ENCODE data around the gene SNX6.

The SNX6 gene

GRCh38 chr14:34628681-34629135 lies 1.2 kb downstream of the SNX6 start:
- Histone ChIP-seq H3K27me3 (ENCODE audit: insufficient read depth, low read length, poor library complexity) (no peaks in the 10 kb centered on the region), H3K79me2 (ENCODE audit: insufficient read depth, low read length) (peaks cover 56% of the 10 kb centered on the region), H3K9me3 (ENCODE audit: insufficient read depth, low read length, severe bottlenecking) (no peaks in the 10 kb centered on the region), H2AFZ (ENCODE audit: low read depth, low read length) (no peak overlapping the region), H3K36me3 (ENCODE audit: insufficient read depth, low read length) (peaks cover 5% of the 10 kb centered on the region), H3K4me3 (ENCODE audit: low read depth in 1 of 2, low read length in 2 of 2) (peak overlapping the region; percentile 79 to 83; a peak in 3 of 4 replicates), H3K4me2 (ENCODE audit: insufficient read depth, low read length) (peak overlapping the region; percentile 94), H3K27ac (ENCODE audit: low read length) (peak overlapping the region; percentile 9; the same call in 1 of the 2 replicates), H3K4me1 (ENCODE audit: insufficient read depth, low read length) (peaks cover 26% of the 10 kb centered on the region), H3K9ac (ENCODE audit: low read depth, low read length) (peak overlapping the region; percentile 95), H4K20me1 (ENCODE audit: insufficient read depth, low read length) (no peaks in the 10 kb centered on the region; the same call in 1 of the 2 replicates)
- ATAC-seq (ENCODE audit: insufficient read depth, low read depth) (peak; percentile 46), DNase-seq (peak; percentile 62)
- no peak for TF ChIP-seq EZH2 (IDR thresholded peaks at IDR 0.05; ENCODE audit: borderline replicate concordance, low read depth, low read length, severe bottlenecking)
- no peak for TF ChIP-seq CTCF (IDR thresholded peaks at IDR 0.05; ENCODE audit: borderline replicate concordance, extremely low read depth, low read length, poor library complexity, severe bottlenecking)

DNA sequence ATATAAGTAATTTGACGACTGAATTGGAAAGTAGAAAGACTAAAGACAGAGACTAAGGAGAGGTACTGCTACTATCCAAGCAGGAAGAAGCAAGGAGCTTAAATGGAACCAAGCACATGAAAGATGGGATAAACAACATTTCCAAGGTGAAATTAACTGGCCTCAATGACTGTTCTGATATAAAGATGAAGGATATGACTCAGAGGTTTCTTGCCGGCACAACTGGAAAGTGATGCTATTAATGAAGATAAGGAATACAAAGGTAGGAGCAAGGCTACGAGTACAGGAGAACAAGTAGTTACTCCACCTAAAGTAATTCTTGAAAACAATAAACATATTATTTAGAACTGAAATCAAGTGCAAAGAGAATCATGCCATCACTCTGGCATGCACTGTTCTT lies 6.4 kb downstream of the SNX6 start:
- Histone ChIP-seq H3K79me2 (ENCODE audit: insufficient read depth, low read length) (peaks cover 83% of the 10 kb centered on the region), H2AFZ (ENCODE audit: low read depth, low read length) (no peak overlapping the region), H3K27me3 (ENCODE audit: insufficient read depth, low read length, poor library complexity) (no peaks in the 10 kb centered on the region), H3K9ac (ENCODE audit: low read depth, low read length) (no peak overlapping the region), H3K36me3 (ENCODE audit: insufficient read depth, low read length) (peaks cover 37% of the 10 kb centered on the region), H3K4me3 (ENCODE audit: low read depth in 1 of 2, low read length in 2 of 2) (no peak overlapping the region), H4K20me1 (ENCODE audit: insufficient read depth, low read length) (peaks cover 11% of the 10 kb centered on the region), H3K4me1 (ENCODE audit: insufficient read depth, low read length) (peaks cover 10% of the 10 kb centered on the region), H3K4me2 (ENCODE audit: insufficient read depth, low read length) (no peak overlapping the region), H3K27ac (ENCODE audit: low read length) (no peak overlapping the region), H3K9me3 (ENCODE audit: insufficient read depth, low read length, severe bottlenecking) (no peaks in the 10 kb centered on the region)
- no peak for DNase-seq
- TF ChIP-seq CTCF (IDR thresholded peaks at IDR 0.05; ENCODE audit: borderline replicate concordance, extremely low read depth, low read length, poor library complexity, severe bottlenecking) (no peak), EZH2 (IDR thresholded peaks at IDR 0.05; ENCODE audit: borderline replicate concordance, low read depth, low read length, severe bottlenecking) (no peak)
- ATAC-seq (ENCODE audit: insufficient read depth, low read depth): no peak

DNA sequence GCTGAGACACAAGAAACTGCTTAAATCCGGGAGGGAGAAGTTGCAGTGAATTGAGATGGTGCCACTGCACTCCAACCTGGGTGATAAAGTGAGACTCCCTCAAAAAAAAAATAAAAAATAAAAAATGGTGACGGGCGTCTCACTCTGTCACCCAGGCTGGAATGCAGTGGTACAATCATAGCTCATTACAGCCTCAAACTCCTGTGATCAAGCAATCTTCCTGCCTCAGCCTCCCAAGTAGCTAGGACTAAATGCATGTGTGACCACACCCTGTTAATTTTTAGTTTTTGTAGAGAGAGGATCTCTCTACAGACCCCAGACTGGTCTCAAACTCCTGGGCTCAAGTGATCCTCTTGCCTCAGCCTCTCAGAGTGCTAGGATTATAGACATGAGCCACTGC lies 9.1 kb downstream of the SNX6 start:
- Histone ChIP-seq H3K4me3 (ENCODE audit: low read depth in 1 of 2, low read length in 2 of 2) (no peak overlapping the region), H3K4me2 (ENCODE audit: insufficient read depth, low read length) (no peak overlapping the region), H2AFZ (ENCODE audit: low read depth, low read length) (no peak overlapping the region), H3K36me3 (ENCODE audit: insufficient read depth, low read length) (peaks cover 48% of the 10 kb centered on the region), H3K27me3 (ENCODE audit: insufficient read depth, low read length, poor library complexity) (no peaks in the 10 kb centered on the region), H3K27ac (ENCODE audit: low read length) (no peak overlapping the region), H3K9ac (ENCODE audit: low read depth, low read length) (no peak overlapping the region), H3K9me3 (ENCODE audit: insufficient read depth, low read length, severe bottlenecking) (no peaks in the 10 kb centered on the region), H4K20me1 (ENCODE audit: insufficient read depth, low read length) (peaks cover 15% of the 10 kb centered on the region), H3K79me2 (ENCODE audit: insufficient read depth, low read length) (peaks cover 70% of the 10 kb centered on the region), H3K4me1 (ENCODE audit: insufficient read depth, low read length) (no peaks in the 10 kb centered on the region)
- ATAC-seq (ENCODE audit: insufficient read depth, low read depth): no peak
- TF ChIP-seq CTCF (IDR thresholded peaks at IDR 0.05; ENCODE audit: borderline replicate concordance, extremely low read depth, low read length, poor library complexity, severe bottlenecking): no peak
- TF ChIP-seq EZH2 (IDR thresholded peaks at IDR 0.05; ENCODE audit: borderline replicate concordance, low read depth, low read length, severe bottlenecking): no peak
- no peak for DNase-seq

DNA sequence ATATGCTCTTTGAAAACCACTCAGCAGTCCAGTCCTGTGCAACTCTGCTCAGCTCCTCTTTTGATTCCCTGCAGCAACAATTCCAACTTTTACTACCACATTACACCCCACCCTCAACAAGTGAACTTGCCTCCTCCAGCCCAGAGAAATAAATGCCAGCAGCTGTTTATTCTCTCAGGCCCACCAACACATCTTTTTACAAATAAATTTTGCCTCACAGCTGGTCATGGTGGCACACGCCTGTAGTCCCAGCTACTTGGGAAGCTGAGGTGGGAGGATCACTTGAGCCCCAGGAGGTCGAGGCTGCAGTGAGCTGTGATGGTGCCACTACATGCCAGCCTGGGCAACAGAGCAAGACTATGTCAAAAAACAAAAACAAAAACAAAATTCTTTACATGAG lies 9.8 kb downstream of the SNX6 start:
- no peak overlapping the region for H3K4me2 ChIP-seq (ENCODE audit: insufficient read depth, low read length)
- no peak for TF ChIP-seq EZH2 (IDR thresholded peaks at IDR 0.05; ENCODE audit: borderline replicate concordance, low read depth, low read length, severe bottlenecking)
- no peak for TF ChIP-seq CTCF (IDR thresholded peaks at IDR 0.05; ENCODE audit: borderline replicate concordance, extremely low read depth, low read length, poor library complexity, severe bottlenecking)
- no peaks in the 10 kb centered on the region for H3K9me3 ChIP-seq (ENCODE audit: insufficient read depth, low read length, severe bottlenecking)
- no peaks in the 10 kb centered on the region for H3K4me1 ChIP-seq (ENCODE audit: insufficient read depth, low read length)
- no peak overlapping the region for H2AFZ ChIP-seq (ENCODE audit: low read depth, low read length)
- ATAC-seq (ENCODE audit: insufficient read depth, low read depth) (no peak), DNase-seq (no peak)
- peaks cover 48% of the 10 kb centered on the region for H3K36me3 ChIP-seq (ENCODE audit: insufficient read depth, low read length)
- H3K27me3 ChIP-seq (ENCODE audit: insufficient read depth, low read length, poor library complexity): no peaks in the 10 kb centered on the region
- no peak overlapping the region for H3K9ac ChIP-seq (ENCODE audit: low read depth, low read length)
- H3K79me2 ChIP-seq (ENCODE audit: insufficient read depth, low read length): peaks cover 68% of the 10 kb centered on the region
- H3K4me3 ChIP-seq (ENCODE audit: low read depth in 1 of 2, low read length in 2 of 2): no peak overlapping the region
- H3K27ac ChIP-seq (ENCODE audit: low read length): no peak overlapping the region
- peaks cover 15% of the 10 kb centered on the region for H4K20me1 ChIP-seq (ENCODE audit: insufficient read depth, low read length)

Data from DND-41 (cell line).